Fibroblast of skin of scalp (primary cell): ENCODE results near the gene CRYBA2. TPM values are rescaled to one million over a fixed set of nuclear protein-coding genes. Genes with fewer than 3 reads are reported as not detected.

ENCODE experiments used
- DNase-seq: peaks from one replicate; pipeline ENCODE4 v3.0.0-alpha.2; 2013
- polyA plus RNA-seq, 2 experiments: library from polyadenylated mRNA; unstranded; fragments of 120-200 nt; gene quantifications; one replicate each; pipeline ENCODE4 v1.2.1, GENCODE V29; 2013; ENCODE audit not compliant: insufficient read length in 2 of 2

Gene CRYBA2
- not detected for polyA plus RNA-seq (2013, experiment 1 of 2; ENCODE audit: insufficient read length)
- not detected for polyA plus RNA-seq (2013, experiment 2 of 2; ENCODE audit: insufficient read length)

- DNase-seq = no peak
Measured at GRCh38 chr2:218993345-218994315, at the start of gene CRYBA2. CRYBA2 (minus strand) TSS chr2:218993422; CDS start chr2:218993176, 246 bp downstream.

GRCh38 chr2:219042750-219043149 lies 49.5 kb upstream of the CRYBA2 start:
- no peak for DNase-seq

- no peak for DNase-seq
Measured at GRCh38 chr2:219042157-219042556, 48.9 kb upstream of the CRYBA2 start.

GRCh38 chr2:219041252-219041651 lies 48.0 kb upstream of the CRYBA2 start, which contains the start of gene CFAP65:
CFAP65 (minus strand) TSS chr2:219041516; CDS start chr2:219039048, 2,468 bp downstream.
- peak; percentile 51 for DNase-seq

GRCh38 chr2:219038600-219038999 lies 45.4 kb upstream of the CRYBA2 start:
- DNase-seq = no peak

GRCh38 chr2:219037783-219038499 lies 44.7 kb upstream of the CRYBA2 start:
- DNase-seq = no peak

GRCh38 chr2:219035942-219036341 lies 42.7 kb upstream of the CRYBA2 start:
- no peak for DNase-seq

GRCh38 chr2:219034823-219035222 lies 41.6 kb upstream of the CRYBA2 start:
- no peak for DNase-seq

GRCh38 chr2:219032051-219032745 lies 39.0 kb upstream of the CRYBA2 start:
- DNase-seq = no peak

GRCh38 chr2:219031005-219031738 lies 38.0 kb upstream of the CRYBA2 start:
- DNase-seq = no peak

- no peak for DNase-seq
Measured at GRCh38 chr2:219030177-219030940, 37.1 kb upstream of the CRYBA2 start.

GRCh38 chr2:219029829-219030165 lies 36.6 kb upstream of the CRYBA2 start:
- DNase-seq = peak; percentile 67

- no peak for DNase-seq
Measured at GRCh38 chr2:219028996-219029828, 36.0 kb upstream of the CRYBA2 start.

GRCh38 chr2:219028141-219028540 lies 34.9 kb upstream of the CRYBA2 start:
- no peak for DNase-seq

GRCh38 chr2:219027511-219028055 lies 34.4 kb upstream of the CRYBA2 start:
- DNase-seq = no peak

- DNase-seq = no peak
Measured at GRCh38 chr2:219026946-219027345, 33.7 kb upstream of the CRYBA2 start.

GRCh38 chr2:219025637-219026585 lies 32.7 kb upstream of the CRYBA2 start:
- DNase-seq = no peak

- no peak for DNase-seq
Measured at GRCh38 chr2:219024059-219024458, 30.8 kb upstream of the CRYBA2 start.
